ENCODE results near the gene ALPL. TPM values are rescaled to one million over a fixed set of nuclear protein-coding genes. Genes with fewer than 3 reads are reported as not detected.

Gene ALPL
- polyA plus RNA-seq, 1 donor (not counting 4 experiments of a cell fraction or from before 2014, with no cell fraction given), result not detected

DNA sequence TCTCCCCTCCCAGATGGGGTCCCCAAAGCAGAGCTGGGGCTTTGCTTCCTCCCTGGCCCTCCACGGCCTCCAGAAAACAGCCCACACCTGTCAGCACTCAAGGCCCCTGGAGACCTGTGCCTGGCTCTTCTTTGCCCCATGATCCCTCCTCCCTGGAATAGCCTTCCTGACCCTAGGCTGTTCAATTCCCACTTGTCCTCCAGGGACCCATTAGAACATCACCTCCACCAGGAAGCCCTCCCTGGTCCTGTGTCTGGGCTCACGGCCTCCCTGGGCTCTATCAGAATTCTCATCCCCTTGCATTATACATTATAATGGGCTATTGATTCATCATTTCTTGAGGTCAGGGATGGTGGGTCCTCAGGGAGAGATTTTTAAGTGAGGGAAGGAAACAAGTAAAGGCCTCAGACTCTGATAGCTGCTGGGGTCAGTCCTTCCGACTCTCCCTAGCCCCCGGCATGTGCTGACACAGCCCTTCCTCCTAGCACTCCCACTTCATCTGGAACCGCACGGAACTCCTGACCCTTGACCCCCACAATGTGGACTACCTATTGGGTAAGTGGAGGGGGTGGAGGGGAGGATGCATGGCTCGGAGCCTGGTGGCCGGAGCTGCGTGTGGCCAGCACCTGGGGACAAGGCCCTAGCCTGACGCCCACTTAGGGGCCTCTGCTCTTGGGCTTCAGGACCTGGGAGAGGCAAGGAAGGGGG, 60.8 kb downstream of the ALPL start:
- TF ChIP-seq, protein P1, sequence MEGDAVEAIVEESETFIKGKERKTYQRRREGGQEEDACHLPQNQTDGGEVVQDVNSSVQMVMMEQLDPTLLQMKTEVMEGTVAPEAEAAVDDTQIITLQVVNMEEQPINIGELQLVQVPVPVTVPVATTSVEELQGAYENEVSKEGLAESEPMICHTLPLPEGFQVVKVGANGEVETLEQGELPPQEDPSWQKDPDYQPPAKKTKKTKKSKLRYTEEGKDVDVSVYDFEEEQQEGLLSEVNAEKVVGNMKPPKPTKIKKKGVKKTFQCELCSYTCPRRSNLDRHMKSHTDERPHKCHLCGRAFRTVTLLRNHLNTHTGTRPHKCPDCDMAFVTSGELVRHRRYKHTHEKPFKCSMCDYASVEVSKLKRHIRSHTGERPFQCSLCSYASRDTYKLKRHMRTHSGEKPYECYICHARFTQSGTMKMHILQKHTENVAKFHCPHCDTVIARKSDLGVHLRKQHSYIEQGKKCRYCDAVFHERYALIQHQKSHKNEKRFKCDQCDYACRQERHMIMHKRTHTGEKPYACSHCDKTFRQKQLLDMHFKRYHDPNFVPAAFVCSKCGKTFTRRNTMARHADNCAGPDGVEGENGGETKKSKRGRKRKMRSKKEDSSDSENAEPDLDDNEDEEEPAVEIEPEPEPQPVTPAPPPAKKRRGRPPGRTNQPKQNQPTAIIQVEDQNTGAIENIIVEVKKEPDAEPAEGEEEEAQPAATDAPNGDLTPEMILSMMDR (optimal IDR thresholded peaks at IDR 0.05 in 1 of 3, IDR thresholded peaks at IDR 0.05 in 1 of 3, conservative IDR thresholded peaks at IDR 0.05 in 1 of 3; ENCODE audit: extremely low read depth in 1 of 3, insufficient read depth in 2 of 3, low read length in 3 of 3), result no peak
- TF ChIP-seq EZH2 (IDR thresholded peaks at IDR 0.05; ENCODE audit: low read length), result no peak
- Histone ChIP-seq H3K36me3 (ENCODE audit: control insufficient read depth in 2 of 2, extremely low read depth in 1 of 2, insufficient read depth in 2 of 2, low read length in 2 of 2) (no peaks in the 10 kb centered on the region), H3K9me1 (ENCODE audit: control insufficient read depth, extremely low read depth, insufficient read depth, low read length) (no peaks in the 10 kb centered on the region), H3K27me3 (ENCODE audit: control insufficient read depth, extremely low read depth, insufficient read depth, low read length) (peaks cover 12% of the 10 kb centered on the region), H3K9me3 (ENCODE audit: control insufficient read depth, low read depth, low read length) (no peaks in the 10 kb centered on the region), H3K9ac (ENCODE audit: control insufficient read depth, extremely low read depth, insufficient read depth, low read length) (no peak overlapping the region), H3K4me3 (ENCODE audit: control insufficient read depth in 2 of 3, extremely low read depth in 1 of 3, insufficient read depth in 2 of 3, low read depth in 1 of 3, low read length in 3 of 3) (no peak overlapping the region), H3K4me2 (ENCODE audit: control insufficient read depth, extremely low read depth, insufficient read depth, low read depth, low read length) (no peak overlapping the region), H4K20me1 (ENCODE audit: control insufficient read depth, extremely low read depth, insufficient read depth, low read length) (no peaks in the 10 kb centered on the region), H3K4me1 (ENCODE audit: control insufficient read depth, extremely low read depth, insufficient read depth, low read length) (peaks cover 5% of the 10 kb centered on the region), H2AFZ (ENCODE audit: control insufficient read depth, low read length) (no peak overlapping the region), H3K27ac (ENCODE audit: control insufficient read depth, insufficient read depth, low read length) (no peak overlapping the region), H3K79me2 (ENCODE audit: control insufficient read depth, insufficient read depth, low read length) (no peaks in the 10 kb centered on the region)
- FAIRE-seq (no peak), DNase-seq (ENCODE audit: low read depth, low spot score) (no peak)
- dilution Hi-C loops (cut with MboI; ENCODE audit: extremely low pct_ligation_motif_present, low sequenced_read_pairs), result no loop called here

DNA sequence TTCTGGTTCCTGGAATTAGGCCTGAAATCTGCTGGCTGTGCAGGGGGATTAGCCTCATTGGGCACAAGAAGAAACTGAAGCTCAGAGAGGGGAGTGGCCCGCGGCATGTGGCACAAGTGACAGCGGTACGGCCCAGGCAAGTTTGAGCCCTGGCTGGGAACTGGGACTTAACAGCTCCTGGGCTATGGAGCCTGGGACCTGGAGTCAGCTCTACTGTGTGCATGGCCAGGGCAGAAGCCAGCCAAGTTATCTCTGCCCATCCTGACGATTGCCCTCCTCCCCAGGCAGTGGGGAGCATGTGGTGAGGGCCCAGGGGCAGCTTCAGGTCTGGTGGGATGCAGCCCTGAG, 61.3 kb downstream of the ALPL start:
- H3K79me2 ChIP-seq (ENCODE audit: control insufficient read depth, insufficient read depth, low read length), result no peaks in the 10 kb centered on the region
- TF ChIP-seq, protein P1 (optimal IDR thresholded peaks at IDR 0.05 in 1 of 3, IDR thresholded peaks at IDR 0.05 in 1 of 3, conservative IDR thresholded peaks at IDR 0.05 in 1 of 3; ENCODE audit: extremely low read depth in 1 of 3, insufficient read depth in 2 of 3, low read length in 3 of 3), result no peak
- no peak for TF ChIP-seq EZH2 (IDR thresholded peaks at IDR 0.05; ENCODE audit: low read length)
- peaks cover 5% of the 10 kb centered on the region for H3K4me1 ChIP-seq (ENCODE audit: control insufficient read depth, extremely low read depth, insufficient read depth, low read length)
- no peak overlapping the region for H2AFZ ChIP-seq (ENCODE audit: control insufficient read depth, low read length)
- H3K27me3 ChIP-seq (ENCODE audit: control insufficient read depth, extremely low read depth, insufficient read depth, low read length), result peaks cover 12% of the 10 kb centered on the region
- dilution Hi-C loops (cut with MboI; ENCODE audit: extremely low pct_ligation_motif_present, low sequenced_read_pairs), result no loop called here
- H3K9me1 ChIP-seq (ENCODE audit: control insufficient read depth, extremely low read depth, insufficient read depth, low read length), result no peaks in the 10 kb centered on the region
- H3K4me3 ChIP-seq (ENCODE audit: control insufficient read depth in 2 of 3, extremely low read depth in 1 of 3, insufficient read depth in 2 of 3, low read depth in 1 of 3, low read length in 3 of 3), result no peak overlapping the region
- no peaks in the 10 kb centered on the region for H3K9me3 ChIP-seq (ENCODE audit: control insufficient read depth, low read depth, low read length)
- DNase-seq (ENCODE audit: low read depth, low spot score), result no peak
- no peaks in the 10 kb centered on the region for H4K20me1 ChIP-seq (ENCODE audit: control insufficient read depth, extremely low read depth, insufficient read depth, low read length)
- no peak for FAIRE-seq
- no peak overlapping the region for H3K9ac ChIP-seq (ENCODE audit: control insufficient read depth, extremely low read depth, insufficient read depth, low read length)
- H3K36me3 ChIP-seq (ENCODE audit: control insufficient read depth in 2 of 2, extremely low read depth in 1 of 2, insufficient read depth in 2 of 2, low read length in 2 of 2), result no peaks in the 10 kb centered on the region
- H3K27ac ChIP-seq (ENCODE audit: control insufficient read depth, insufficient read depth, low read length), result no peak overlapping the region
- H3K4me2 ChIP-seq (ENCODE audit: control insufficient read depth, extremely low read depth, insufficient read depth, low read depth, low read length), result no peak overlapping the region
